ENCODE data around the gene SIX2.

DNA sequence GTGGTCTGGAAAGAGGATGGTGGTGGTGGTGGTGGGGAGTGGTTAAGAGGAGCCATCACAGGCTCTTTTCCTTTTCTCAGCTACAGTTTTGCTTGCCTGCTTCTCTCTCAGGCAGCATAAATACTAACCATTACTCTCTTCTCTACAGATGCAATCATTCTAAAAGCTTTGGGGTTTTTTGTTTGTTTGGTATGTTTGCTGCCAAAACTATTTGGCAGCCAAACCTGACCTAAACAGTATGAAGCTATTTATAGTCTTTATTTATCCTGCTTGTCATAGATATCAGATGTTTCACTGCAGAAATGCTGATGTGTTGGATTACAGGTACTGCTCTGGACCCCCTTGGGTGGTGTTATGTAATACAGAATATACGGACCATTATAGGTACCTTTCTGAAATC lies 52.4 kb downstream of the SIX2 start:
- TF ChIP-seq CTCF (IDR thresholded peaks at IDR 0.05; ENCODE audit: control extremely low read depth in 1 of 3, insufficient read depth in 1 of 3, low read depth in 1 of 3, low read length in 3 of 3) (no peak), KDM5A (IDR thresholded peaks at IDR 0.05; ENCODE audit: low read length) (no peak), POLR2AphosphoS5 (IDR thresholded peaks at IDR 0.05; ENCODE audit: low read depth, low read length) (no peak), GTF2F1 (IDR thresholded peaks at IDR 0.05; ENCODE audit: borderline replicate concordance, low read depth, low read length) (no peak), BCL11A (IDR thresholded peaks at IDR 0.05; ENCODE audit: low read depth in 2 of 2, low read length in 2 of 2) (no peak), TEAD4 (IDR thresholded peaks at IDR 0.05; ENCODE audit: low read depth, low read length) (no peak), MAFK (IDR thresholded peaks at IDR 0.05; ENCODE audit: low read depth, low read length) (no peak), SIX5 (IDR thresholded peaks at IDR 0.05; ENCODE audit: low read depth, low read length) (no peak), NRF1 (IDR thresholded peaks at IDR 0.05; ENCODE audit: low read depth, low read length) (no peak), EGR1 (IDR thresholded peaks at IDR 0.05; ENCODE audit: borderline replicate concordance, low read depth, low read length) (no peak), POLR2A (IDR thresholded peaks at IDR 0.05; ENCODE audit: control extremely low read depth in 1 of 2, low read depth in 2 of 2, low read length in 2 of 2) (no peak), TAF1 (IDR thresholded peaks at IDR 0.05; ENCODE audit: low read depth, low read length) (no peak)
- TF ChIP-seq, protein P1, sequence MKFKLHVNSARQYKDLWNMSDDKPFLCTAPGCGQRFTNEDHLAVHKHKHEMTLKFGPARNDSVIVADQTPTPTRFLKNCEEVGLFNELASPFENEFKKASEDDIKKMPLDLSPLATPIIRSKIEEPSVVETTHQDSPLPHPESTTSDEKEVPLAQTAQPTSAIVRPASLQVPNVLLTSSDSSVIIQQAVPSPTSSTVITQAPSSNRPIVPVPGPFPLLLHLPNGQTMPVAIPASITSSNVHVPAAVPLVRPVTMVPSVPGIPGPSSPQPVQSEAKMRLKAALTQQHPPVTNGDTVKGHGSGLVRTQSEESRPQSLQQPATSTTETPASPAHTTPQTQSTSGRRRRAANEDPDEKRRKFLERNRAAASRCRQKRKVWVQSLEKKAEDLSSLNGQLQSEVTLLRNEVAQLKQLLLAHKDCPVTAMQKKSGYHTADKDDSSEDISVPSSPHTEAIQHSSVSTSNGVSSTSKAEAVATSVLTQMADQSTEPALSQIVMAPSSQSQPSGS (IDR thresholded peaks at IDR 0.05; ENCODE audit: low read length) = no peak
